Activated gamma-delta T cell treated with anti-CD3 and anti-CD28 coated beads, Interleukin-2, amount 50 U/mL, for 16 hours (primary cell): Measurements from ENCODE around the gene CD79A.

Experiments
- DNase-seq: peaks from one replicate; pipeline ENCODE4 v3.0.0-alpha.2; 2020; ENCODE audit warnings: low read depth

The CD79A gene

DNA sequence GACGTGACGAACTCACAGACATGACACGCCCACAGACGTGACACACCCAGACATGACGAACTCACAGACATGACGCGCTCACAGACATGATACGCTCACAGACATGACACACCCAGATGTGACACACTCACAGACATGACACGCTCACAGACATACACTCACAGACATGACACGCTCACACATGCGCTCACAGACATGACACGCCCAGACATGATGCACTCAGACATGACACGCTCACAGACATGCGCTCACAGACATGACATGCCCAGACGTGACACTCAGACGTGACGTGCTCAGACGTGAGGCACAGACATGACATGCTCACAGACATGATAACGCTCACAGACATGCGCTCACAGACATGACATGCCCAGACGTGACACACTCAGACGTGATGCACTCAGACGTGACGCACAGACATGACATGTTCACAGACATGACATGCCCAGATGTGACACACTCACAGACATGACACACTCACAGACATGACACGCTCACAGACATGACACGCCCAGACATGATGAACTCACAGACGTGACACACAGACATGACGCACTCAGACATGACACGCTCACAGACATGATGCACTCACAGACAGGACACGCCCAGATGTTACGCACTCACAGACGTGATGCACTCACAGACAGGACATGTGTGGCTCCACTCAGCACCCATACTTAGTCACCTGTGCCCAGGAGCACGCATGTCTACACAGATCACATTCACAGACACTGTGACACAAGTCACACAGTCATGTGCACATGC is 43.1 kb downstream of the CD79A start:
- no peak for DNase-seq

- DNase-seq = no peak
These were observed 44.0 kb downstream of the CD79A start for GRCh38 chr19:41920882-41921576.

DNA sequence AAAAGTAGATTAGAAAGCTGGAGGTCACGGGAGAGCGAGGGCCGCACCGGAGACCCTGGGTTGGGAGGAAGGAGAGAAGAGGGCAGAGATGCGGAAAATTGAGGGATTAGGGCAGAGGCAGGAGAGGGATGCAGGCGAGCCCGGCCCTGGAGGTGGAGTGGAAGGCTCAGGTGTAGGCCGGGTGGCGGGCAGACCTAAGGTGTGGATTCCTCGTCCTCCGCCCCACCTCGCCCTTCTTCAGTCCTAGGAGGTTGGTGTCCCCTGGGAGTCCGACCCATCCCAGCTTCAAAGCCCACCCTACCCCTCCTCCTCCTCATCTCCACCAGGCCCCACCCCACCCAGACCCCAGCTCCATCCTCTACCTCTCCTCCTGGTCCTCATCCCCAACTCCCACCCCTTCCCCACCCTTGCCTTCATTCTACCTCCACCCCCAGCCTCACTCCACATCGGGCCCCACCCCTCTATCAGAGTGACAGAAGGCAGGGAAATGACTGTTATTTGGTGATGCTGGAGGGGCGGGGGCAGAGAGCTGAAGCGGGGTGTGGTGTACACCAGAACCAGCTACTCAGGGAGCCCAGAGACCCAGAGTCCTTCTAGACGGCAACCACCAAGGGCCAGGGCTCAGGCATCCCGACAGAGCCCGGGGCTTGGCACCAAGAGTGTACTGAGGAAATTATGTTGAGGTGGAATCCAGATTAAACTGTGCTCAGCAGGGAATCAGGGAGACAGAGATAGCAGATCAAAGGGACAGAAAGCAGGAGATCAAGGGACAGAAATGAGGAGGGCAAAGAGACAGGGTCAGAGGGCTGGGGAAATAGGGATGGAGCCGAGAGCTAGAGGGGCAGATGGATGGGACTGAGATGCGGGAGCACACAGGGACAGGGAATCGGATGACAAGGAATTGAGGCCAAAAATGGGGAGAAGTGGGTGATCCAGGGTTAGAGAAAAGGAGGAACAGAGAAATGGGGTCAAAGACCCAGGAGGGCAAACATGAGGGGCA is 44.8 kb downstream of the CD79A start:
- no peak for DNase-seq

GRCh38 chr19:41922585-41922984 is 45.5 kb downstream of the CD79A start:
- DNase-seq = no peak

DNA sequence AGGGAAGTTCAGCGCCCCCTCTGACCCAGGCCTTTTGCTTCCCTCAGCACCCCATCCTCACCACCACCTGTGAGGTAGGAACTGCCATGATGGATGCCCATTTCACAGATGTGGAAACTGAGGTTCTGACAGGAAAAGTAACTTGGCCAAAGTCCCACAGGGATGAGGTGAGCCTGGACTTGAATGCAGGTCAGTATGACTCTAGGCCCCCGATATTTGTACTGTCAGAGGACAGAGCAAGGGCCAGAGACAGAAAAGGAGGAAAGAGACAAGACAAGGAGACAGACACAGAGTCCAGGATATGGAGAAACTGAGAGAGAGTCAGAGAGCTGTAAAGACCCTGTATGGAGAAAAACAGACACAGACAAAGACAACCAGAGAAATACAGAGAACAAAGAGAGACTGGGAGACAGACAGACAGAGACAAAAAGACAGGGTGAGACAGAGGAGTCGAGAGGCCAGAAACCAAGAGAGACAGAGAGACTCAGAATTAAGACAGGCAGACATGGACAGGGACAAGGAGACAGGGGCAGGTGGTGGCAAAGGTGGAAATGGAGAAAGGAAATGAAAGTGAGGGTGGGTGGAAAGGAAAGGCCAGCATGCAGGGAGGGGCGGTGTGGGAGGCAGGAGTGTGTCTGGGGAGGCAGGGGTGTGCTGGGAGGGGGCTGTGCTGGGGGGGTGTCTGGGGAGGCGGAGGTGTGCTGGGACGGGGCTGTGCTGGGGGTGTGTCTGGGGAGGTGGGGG is 46.1 kb downstream of the CD79A start:
- no peak for DNase-seq

- no peak for DNase-seq
These were observed 47.4 kb downstream of the CD79A start for GRCh38 chr19:41924151-41925145.

DNA sequence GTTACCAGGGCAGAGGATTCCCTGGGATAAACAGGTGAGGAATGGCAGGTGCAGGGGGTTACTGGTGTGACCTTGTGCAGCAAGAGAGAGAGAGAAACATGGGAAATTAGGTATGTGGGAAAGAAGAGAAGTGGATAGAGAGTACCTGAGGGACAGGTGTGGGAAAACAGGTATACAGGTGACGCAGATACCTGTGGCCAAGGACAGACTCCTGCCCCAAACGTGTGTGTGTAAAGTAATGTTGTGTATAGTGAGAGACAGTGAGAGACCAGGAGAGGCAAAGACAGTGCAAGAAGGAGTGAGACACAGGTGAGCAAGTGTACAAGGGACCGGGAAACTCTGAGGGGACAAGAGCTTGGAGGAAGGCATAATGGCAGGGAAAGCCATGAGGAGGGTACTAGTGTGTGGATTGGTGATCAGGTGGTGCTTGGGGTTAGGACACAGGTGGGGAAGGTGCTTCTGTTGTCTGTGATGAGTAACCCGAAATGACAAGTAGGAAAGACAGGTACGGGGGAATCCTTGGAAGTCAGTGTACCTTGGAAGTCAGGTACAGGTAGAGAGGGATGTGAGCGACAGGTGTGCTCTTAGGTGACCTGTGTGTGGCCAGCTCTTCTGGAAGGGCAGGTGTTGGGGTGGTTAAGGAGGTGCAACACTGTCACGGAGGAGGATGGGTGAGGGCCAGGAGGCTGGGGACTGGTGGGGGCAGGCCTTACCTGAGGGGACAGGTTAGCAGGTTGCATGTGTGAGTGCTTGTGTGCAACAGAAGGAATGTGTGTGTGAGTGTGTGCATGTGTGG is 48.3 kb downstream of the CD79A start:
- no peak for DNase-seq

- DNase-seq = no peak
These were observed 49.1 kb downstream of the CD79A start for GRCh38 chr19:41926028-41926762.

GRCh38 chr19:41926763-41927496 is 49.9 kb downstream of the CD79A start:
- DNase-seq = no peak

- DNase-seq = no peak
These were observed 50.6 kb downstream of the CD79A start for GRCh38 chr19:41927497-41928192.

DNA sequence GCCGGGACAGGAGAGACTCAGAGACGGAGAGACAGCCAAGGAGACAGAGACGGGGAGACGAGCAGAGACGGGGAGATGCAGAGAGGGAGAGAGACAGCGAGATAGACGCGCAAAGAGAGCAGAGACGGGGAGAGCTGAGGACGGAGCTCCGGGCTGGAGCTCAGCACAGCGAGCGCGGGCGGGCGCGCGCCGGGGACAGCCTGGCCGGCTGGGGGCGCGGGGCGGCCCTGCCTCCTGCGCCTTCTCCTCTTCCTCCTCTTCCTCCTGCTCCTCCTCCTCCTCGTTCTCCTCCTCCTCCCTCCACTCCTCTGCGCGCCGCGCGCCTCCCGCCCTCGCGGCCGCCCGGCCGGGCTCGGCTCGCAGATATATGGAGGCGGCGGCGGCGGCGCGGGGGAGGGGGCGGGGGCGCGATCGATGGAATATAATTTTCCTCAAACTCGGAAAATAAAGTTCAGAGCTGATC is 51.2 kb downstream of the CD79A start, which contains the start of gene ERFL:
Gene ERFL, minus strand, starts transcription at position 229 of the 463 bp plus-strand sequence. CDS start 15,530 bp downstream, outside the sequence.
- no peak for DNase-seq

DNA sequence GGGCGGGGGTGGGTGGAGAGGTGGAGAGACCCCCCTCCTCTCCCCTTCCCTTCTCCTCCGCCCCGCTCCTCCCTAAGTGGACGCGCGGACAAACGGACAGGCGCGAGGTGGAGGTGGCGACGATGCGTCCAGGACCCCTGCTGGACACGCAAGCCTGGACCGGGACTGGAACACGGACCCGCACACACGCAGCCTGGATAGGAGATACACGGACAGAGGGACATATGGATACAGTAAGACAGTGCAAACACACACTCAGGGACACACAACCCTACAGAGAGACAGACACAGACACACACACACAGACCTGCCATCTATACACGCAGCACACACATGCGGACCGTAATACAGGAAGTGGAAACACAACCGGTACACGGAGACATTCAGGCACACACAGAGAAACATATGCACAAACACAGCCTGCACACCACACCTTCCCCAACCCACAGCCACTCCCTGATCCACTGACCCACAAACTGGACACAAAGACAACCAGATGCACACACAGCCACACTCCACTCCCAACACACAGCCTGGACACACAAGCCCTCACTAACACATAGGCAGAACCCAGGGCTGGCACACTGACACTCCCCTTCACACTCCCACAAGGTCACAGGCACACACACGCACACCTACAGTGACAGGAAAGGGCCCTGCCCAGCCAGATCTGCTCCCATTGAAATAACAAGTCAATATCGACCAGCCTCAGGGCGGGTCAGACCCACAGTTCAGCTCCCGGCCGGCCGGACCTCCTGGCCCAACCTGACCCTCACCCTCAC is 51.9 kb downstream of the CD79A start:
- DNase-seq = no peak

DNA sequence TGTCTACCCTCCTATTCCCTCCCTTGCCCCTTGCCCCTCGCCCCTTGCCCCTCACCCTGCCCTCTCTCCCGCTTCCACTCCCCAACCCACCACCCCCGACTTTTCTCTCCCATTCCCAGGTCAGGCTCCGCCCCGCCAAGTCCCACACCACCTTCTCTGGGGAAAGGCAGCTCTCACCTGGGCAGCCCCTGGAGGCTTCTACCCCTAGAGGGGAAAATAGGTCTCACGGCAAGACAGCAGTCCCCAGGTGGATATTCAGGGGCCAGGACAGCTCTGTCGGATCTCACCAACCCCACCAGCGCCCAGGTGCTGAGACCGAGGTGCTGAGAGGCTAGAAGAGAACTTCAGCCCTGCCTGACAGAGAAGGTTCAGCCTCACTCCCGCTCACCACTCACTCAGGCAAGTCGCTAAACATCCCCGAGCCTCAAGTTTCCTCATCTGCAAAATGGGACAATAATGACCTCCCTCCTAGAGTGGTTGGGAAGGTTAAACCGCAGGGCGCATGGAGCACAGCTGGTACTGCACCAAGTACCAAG is 52.5 kb downstream of the CD79A start:
- DNase-seq = no peak

GRCh38 chr19:41930322-41930722 is 53.2 kb downstream of the CD79A start:
- DNase-seq = no peak
